HG03354 (cell line): ENCODE measurements around the gene PCDHGB5.
"Not testable (repeated sequence)": the region's sequence is repeated elsewhere in the genome, so short reads cannot be mapped to it uniquely, and the experiment has no call there.

Experiments
- ATAC-seq: cut with Tn5 transposase; IDR thresholded peaks from one replicate; pipeline ENCODE4 v1.9.1; 2021; ENCODE audit warnings: mild to moderate bottlenecking; ENCODE audit not compliant: unreplicated experiment, poor library complexity, severe bottlenecking

PCDHGB5 gene

DNA sequence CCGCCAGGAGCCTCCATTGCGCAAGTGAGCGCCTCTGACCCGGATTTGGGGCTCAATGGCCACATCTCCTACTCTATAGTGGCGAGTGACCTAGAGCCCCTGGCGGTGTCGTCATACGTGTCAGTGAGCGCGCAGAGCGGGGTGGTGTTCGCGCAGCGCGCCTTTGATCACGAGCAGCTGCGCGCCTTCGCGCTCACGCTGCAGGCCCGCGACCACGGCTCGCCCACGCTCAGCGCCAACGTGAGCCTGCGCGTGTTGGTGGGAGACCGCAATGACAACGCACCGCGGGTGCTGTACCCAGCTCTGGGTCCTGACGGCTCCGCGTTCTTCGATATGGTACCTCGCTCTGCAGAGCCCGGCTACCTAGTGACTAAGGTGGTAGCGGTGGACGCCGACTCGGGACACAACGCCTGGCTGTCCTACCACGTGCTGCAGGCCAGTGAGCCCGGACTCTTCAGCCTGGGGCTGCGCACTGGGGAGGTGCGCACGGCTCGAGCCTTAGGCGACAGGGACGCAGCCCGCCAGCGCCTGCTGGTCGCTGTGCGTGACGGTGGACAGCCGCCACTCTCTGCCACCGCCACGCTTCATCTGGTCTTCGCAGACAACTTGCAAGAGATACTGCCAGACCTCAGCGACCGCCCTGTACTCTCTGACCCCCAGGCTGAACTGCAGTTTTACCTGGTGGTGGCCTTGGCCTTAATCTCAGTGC lies 12.0 kb downstream of the PCDHGB5 start:
- ATAC-seq: no peak

- no peak for ATAC-seq
These were observed 13.8 kb downstream of the PCDHGB5 start for GRCh38 chr5:141411575-141411974.

DNA sequence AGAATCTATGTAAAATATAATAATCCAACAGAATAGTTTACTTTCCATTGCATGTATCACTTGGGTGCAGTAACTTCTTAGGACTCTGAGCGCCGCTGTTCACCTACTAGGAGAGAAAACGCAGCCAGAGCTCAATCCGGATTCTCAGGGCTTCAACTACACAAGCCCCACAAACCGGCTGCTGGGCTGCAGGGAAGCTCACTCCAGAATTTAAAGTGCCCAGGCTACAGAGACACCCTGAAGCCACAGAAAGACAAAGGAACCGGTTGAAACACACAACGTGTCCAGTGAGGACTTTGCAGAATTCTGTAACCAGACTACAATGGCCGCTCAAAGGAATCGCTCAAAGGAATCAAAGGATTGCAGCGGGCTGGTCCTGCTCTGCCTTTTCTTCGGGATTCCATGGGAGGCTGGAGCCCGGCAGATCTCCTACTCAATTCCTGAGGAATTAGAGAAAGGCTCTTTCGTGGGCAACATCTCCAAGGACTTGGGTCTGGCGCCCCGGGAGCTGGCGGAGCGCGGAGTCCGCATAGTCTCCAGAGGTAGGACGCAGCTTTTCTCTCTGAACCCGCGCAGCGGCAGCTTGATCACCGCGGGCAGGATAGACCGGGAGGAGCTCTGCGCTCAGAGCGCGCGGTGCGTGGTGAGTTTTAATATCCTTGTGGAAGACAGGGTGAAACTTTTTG lies 15.2 kb downstream of the PCDHGB5 start, which contains the start of gene PCDHGA10:
Gene PCDHGA10 (plus strand): TSS at position 134 of the 686 bp plus-strand sequence. CDS start 189 bp downstream, at position 323.
- ATAC-seq: peak; percentile 81

GRCh38 chr5:141413540-141414069 lies 15.9 kb downstream of the PCDHGB5 start:
- ATAC-seq: no peak

DNA sequence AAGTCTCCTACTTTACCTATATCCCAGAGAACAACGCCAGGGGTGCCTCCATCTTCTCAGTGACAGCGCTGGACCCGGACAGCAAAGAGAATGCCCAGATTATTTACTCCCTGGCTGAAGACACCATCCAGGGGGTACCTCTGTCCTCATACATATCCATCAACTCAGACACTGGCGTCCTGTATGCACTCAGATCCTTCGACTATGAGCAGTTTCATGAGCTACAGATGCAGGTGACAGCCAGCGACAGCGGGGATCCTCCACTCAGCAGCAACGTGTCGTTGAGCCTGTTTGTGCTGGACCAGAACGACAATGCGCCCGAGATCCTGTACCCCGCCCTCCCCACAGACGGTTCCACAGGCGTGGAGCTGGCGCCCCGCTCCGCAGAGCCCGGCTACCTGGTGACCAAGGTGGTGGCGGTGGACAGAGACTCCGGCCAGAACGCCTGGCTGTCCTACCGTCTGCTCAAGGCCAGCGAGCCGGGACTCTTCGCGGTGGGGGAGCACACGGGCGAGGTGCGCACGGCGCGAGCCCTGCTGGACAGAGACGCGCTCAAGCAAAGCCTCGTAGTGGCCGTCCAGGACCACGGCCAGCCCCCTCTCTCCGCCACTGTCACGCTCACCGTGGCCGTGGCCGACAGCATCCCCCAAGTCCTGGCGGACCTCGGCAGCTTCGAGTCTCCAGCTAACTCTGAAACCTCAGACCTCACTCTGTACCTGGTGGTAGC lies 17.0 kb downstream of the PCDHGB5 start:
- ATAC-seq: not testable (repeated sequence)

DNA sequence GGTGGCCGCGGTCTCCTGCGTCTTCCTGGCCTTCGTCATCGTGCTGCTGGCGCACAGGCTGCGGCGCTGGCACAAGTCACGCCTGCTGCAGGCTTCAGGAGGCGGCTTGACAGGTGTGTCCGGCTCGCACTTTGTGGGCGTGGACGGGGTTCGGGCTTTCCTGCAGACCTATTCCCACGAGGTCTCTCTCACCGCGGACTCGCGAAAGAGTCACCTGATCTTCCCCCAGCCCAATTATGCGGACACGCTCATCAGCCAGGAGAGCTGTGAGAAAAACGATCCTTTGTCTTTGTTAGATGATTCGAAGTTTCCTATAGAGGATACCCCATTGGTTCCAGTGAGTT lies 17.5 kb downstream of the PCDHGB5 start:
- ATAC-seq: not testable (repeated sequence)

DNA sequence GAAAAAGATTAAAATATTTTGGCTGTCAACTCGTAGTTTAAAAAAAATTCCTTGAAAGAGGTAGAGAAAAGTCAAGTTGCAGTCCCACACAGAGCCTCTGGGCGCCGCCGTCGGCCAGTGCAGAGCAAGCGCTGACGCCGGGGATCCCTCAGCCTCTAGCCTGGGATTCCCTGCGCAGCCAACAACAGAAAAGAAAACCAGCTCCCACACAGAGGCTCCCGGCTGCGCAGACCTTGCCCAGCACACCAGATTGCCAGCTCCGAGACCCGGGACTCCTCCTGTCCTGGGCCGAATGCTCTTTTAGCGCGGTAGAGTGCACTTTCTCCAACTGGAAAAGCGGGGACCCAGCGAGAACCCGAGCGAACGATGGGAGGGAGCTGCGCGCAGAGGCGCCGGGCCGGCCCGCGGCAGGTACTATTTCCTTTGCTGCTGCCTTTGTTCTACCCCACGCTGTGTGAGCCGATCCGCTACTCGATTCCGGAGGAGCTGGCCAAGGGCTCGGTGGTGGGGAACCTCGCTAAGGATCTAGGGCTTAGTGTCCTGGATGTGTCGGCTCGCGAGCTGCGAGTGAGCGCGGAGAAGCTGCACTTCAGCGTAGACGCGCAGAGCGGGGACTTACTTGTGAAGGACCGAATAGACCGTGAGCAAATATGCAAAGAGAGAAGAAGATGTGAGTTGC lies 19.9 kb downstream of the PCDHGB5 start, which contains the start of gene PCDHGB7:
Gene PCDHGB7 (plus strand): TSS at position 184 of the 679 bp plus-strand sequence. CDS start 183 bp downstream, at position 367.
- peak; percentile 79 for ATAC-seq

DNA sequence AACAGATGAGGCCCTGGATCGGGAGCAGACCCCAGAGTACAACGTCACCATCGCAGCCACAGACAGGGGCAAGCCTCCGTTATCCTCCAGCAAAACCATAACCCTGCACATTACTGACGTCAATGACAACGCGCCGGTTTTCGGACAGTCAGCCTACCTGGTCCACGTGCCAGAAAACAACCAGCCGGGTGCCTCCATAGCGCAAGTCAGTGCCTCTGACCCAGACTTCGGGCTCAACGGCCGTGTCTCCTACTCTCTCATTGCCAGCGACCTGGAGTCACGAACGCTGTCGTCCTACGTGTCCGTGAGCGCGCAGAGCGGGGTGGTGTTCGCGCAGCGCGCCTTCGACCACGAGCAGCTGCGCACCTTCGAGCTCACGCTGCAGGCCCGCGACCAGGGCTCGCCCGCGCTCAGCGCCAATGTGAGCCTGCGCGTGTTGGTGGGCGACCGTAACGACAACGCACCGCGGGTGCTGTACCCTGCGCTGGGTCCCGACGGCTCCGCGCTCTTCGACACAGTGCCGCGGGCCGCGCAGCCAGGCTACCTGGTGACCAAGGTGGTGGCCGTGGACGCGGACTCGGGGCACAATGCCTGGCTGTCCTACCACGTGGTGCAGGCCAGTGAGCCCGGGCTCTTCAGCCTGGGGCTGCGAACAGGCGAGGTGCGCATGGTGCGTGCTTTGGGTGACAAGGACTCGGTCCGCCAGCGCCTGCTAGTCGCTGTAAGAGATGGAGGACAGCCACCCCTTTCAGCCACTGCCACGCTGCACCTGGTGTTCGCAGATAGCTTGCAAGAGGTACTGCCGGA lies 21.5 kb downstream of the PCDHGB5 start:
- no peak for ATAC-seq

DNA sequence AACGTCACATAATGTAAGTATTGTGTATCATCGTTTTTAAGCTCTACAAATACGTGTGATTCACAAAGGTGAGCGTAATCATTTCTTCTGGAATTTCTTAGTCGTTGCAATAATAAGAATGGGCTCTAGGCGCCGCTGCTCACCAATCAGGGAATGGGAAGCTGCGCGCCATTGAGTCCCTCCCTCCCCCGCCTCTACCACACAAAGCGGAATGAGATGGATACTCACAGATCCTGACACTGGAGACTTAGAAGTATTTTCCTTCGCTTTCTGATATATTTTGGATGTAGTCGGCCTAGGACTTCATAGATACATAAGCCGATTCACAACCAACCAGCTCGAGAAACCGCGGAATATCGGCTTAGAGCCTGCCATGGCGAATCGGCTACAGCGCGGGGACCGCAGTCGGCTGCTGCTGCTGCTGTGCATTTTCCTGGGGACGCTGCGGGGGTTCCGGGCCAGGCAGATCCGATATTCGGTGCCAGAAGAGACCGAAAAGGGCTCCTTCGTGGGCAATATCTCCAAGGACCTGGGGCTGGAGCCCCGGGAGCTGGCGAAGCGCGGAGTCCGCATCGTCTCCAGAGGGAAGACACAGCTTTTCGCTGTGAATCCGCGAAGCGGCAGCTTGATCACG lies 23.2 kb downstream of the PCDHGB5 start, which contains the start of gene PCDHGA11:
Gene PCDHGA11 (plus strand): TSS at position 197 of the 634 bp plus-strand sequence. CDS start 177 bp downstream, at position 374.
- peak; percentile 53 for ATAC-seq

DNA sequence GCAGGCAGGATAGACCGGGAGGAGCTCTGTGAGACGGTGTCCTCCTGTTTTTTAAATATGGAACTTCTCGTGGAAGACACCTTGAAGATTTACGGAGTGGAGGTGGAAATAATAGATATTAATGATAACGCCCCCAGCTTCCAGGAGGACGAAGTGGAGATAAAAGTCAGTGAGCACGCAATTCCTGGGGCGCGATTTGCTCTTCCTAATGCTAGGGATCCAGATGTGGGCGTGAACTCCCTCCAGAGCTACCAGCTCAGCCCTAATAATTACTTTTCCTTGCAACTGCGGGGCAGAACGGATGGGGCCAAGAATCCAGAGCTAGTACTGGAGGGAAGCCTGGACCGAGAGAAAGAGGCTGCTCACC lies 23.7 kb downstream of the PCDHGB5 start:
- no peak for ATAC-seq

DNA sequence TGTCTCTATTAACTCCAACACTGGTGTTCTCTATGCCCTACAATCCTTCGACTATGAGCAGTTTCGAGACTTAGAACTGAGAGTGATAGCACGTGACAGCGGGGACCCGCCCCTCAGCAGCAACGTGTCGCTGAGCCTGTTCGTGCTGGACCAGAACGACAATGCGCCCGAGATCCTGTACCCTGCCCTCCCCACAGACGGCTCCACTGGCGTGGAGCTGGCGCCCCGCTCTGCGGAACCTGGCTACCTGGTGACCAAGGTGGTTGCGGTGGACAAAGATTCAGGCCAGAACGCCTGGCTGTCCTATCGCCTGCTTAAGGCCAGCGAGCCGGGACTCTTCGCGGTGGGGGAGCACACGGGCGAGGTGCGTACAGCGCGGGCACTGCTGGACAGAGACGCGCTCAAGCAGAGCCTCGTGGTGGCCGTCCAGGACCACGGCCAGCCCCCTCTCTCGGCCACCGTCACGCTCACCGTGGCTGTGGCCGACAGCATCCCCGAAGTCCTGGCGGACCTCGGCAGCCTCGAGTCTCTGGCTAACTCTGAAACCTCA lies 25.1 kb downstream of the PCDHGB5 start:
- ATAC-seq: no peak

DNA sequence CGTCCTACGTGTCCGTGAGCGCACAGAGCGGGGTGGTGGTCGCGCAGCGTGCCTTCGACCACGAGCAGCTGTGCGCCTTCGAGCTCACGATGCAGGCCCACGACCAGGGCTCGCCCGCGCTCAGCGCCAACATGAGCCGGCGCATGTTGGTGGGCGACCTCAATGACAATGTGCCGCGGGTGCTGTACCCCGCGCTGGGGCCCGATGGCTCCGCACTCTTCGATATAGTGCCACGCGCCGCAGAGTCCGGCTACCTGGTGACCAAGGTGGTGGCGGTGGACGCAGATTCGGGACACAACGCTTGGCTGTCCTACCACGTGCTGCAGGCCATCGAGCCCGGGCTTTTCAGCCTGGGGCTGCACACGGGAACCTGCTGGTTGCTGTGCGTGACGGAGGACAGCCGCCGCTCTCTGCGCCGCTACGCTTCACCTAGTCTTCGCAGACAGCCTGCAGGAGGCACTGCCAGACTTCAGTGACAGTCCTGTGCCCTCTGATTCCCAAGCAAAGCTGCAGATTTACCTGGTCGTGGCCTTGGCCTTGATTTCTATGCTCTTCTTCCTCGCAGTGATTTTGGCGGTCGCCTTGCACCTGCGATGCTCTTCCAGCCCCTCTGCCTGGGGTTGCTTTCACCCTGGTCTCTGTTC lies 30.2 kb downstream of the PCDHGB5 start:
- ATAC-seq: no peak

DNA sequence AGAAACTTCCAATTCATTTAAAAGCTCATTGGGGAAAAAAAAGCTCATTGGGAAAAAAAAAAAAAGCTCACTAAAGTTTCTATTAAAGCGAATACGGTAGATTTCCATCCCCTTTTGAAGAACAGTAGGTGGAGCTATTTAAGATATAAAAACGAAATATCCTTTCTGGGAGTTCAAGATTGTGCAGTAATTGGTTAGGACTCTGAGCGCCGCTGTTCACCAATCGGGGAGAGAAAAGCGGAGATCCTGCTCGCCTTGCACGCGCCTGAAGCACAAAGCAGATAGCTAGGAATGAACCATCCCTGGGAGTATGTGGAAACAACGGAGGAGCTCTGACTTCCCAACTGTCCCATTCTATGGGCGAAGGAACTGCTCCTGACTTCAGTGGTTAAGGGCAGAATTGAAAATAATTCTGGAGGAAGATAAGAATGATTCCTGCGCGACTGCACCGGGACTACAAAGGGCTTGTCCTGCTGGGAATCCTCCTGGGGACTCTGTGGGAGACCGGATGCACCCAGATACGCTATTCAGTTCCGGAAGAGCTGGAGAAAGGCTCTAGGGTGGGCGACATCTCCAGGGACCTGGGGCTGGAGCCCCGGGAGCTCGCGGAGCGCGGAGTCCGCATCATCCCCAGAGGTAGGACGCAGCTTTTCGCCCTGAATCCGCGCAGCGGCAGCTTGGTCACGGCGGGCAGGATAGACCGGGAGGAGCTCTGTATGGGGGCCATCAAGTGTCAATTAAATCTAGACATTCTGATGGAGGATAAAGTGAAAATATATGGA lies 32.8 kb downstream of the PCDHGB5 start, which contains the start of gene PCDHGA12:
Gene PCDHGA12 (plus strand): TSS at position 176 of the 782 bp plus-strand sequence. CDS start 253 bp downstream, at position 429.
- ATAC-seq: peak; percentile 85

- peak; percentile 55 for ATAC-seq
These were observed 33.5 kb downstream of the PCDHGB5 start for GRCh38 chr5:141431286-141431685.

GRCh38 chr5:141432308-141432707 lies 34.6 kb downstream of the PCDHGB5 start:
- ATAC-seq: not testable (repeated sequence)

DNA sequence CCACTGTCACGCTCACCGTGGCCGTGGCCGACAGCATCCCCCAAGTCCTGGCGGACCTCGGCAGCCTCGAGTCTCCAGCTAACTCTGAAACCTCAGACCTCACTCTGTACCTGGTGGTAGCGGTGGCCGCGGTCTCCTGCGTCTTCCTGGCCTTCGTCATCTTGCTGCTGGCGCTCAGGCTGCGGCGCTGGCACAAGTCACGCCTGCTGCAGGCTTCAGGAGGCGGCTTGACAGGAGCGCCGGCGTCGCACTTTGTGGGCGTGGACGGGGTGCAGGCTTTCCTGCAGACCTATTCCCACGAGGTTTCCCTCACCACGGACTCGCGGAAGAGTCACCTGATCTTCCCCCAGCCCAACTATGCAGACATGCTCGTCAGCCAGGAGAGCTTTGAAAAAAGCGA lies 35.0 kb downstream of the PCDHGB5 start:
- ATAC-seq: not testable (repeated sequence)

- no peak for ATAC-seq
These were observed 36.3 kb downstream of the PCDHGB5 start for GRCh38 chr5:141434006-141434405.
